HEK293 (cell line): ENCODE measurements around the gene SPRY1.
A peak's percentile ranks its signal among the peaks of the same experiment; 100 is the strongest.

Experiments used
- CTCF ChIA-PET: fragments of 350-600 bp; formaldehyde crosslinking; extraction: SDS; loops from one replicate; lab custom pipeline; 2021; ENCODE audit warnings: antibody characterized with exemption; lab: Yijun Ruan, JAX
- POLR2A ChIA-PET: fragments of 300-600 bp; formaldehyde crosslinking; extraction: SDS; loops from one replicate; lab custom pipeline; 2020; ENCODE audit warnings: antibody characterized with exemption, inconsistent platforms; lab: Yijun Ruan, JAX
- H3K27ac ChIP-seq: fragments of 200-500 bp; sonication (Bioruptor generic); 2 replicates; pipeline ENCODE4 v1.5.1; 2014; ENCODE audit warnings: low read depth, low read length, control low read depth, inconsistent platforms; ENCODE audit errors: extremely low read depth
- H3K36me3 ChIP-seq, 2 experiments: fragments of 200-500 bp in 1 of 2; sonication (Bioruptor generic) in 1 of 2; 1 replicate in 1 of 2; 2 replicates in 1 of 2; pipeline ENCODE4 v1.5.1; 2014 to 2017; ENCODE audit warnings: inconsistent platforms in 2 of 2, low read length in 2 of 2; ENCODE audit not compliant: control insufficient read depth in 2 of 2, insufficient read depth in 1 of 2
- H3K4me1 ChIP-seq: fragments of 200-500 bp; sonication (Bioruptor generic); 2 replicates; pipeline ENCODE4 v1.5.1; 2014; ENCODE audit warnings: mild to moderate bottlenecking, low read length, inconsistent platforms; ENCODE audit not compliant: control insufficient read depth, insufficient read depth
- H3K4me3 ChIP-seq: 2 replicates; pipeline ENCODE4 v1.5.1; 2011; ENCODE audit warnings: low read depth, mild to moderate bottlenecking, control low read depth, low read length, moderate library complexity
- H3K9me3 ChIP-seq: fragments of 200-500 bp; sonication (Bioruptor generic); 2 replicates; pipeline ENCODE4 v1.5.1; 2014; ENCODE audit warnings: low read depth, low read length, inconsistent platforms; ENCODE audit not compliant: control insufficient read depth, insufficient read depth
- EGR2 ChIP-seq: fragments of 450-650 bp; formaldehyde crosslinking; IDR thresholded peaks from 2 replicates; pipeline ENCODE4 v1.5.1; 2016; ENCODE audit warnings: low read depth, missing biosample characterization, missing genetic modification characterization
- GLIS2 ChIP-seq: fragments of 450-650 bp; formaldehyde crosslinking; IDR thresholded peaks from 2 replicates; pipeline ENCODE4 v1.5.1; 2016; ENCODE audit warnings: missing biosample characterization, missing genetic modification characterization
- HOXA7 ChIP-seq: sonication (generic); formaldehyde crosslinking; IDR thresholded peaks from 2 replicates; pipeline ENCODE4 v1.8.1; 2022; ENCODE audit warnings: missing genetic modification reagents, borderline replicate concordance
- MEIS1 ChIP-seq: sonication (generic); formaldehyde crosslinking; IDR thresholded peaks from 2 replicates; pipeline ENCODE4 v1.8.1; 2022; ENCODE audit warnings: missing genetic modification reagents, mild to moderate bottlenecking, borderline replicate concordance
- PATZ1 ChIP-seq: fragments of 450-650 bp; formaldehyde crosslinking; IDR thresholded peaks from 2 replicates; pipeline ENCODE4 v1.5.1; 2016; ENCODE audit warnings: missing biosample characterization, missing genetic modification characterization
- SETDB1 ChIP-seq: IDR thresholded peaks from one replicate; pipeline ENCODE4 v1.6.1; 2017; ENCODE audit warnings: mild to moderate bottlenecking, low read length, moderate library complexity, mixed read lengths; ENCODE audit not compliant: insufficient read length
- ZBTB20 ChIP-seq: fragments of 450-650 bp; formaldehyde crosslinking; IDR thresholded peaks from 2 replicates; pipeline ENCODE4 v1.5.1; 2016; ENCODE audit warnings: missing biosample characterization, missing genetic modification characterization
- ZBTB26 ChIP-seq: fragments of 450-650 bp; formaldehyde crosslinking; optimal IDR thresholded peaks from 2 replicates; pipeline ENCODE3; 2016; ENCODE audit warnings: missing biosample characterization, mild to moderate bottlenecking, missing genetic modification characterization
- ZBTB8A ChIP-seq: fragments of 450-650 bp; formaldehyde crosslinking; IDR thresholded peaks from 2 replicates; pipeline ENCODE4 v1.5.1; 2016; ENCODE audit warnings: missing biosample characterization, missing genetic modification characterization
- ZNF121 ChIP-seq: fragments of 450-650 bp; formaldehyde crosslinking; IDR thresholded peaks from 2 replicates; pipeline ENCODE4 v1.5.1; 2016; ENCODE audit warnings: missing biosample characterization, missing genetic modification characterization
- ZNF202 ChIP-seq: fragments of 450-650 bp; formaldehyde crosslinking; IDR thresholded peaks from 2 replicates; pipeline ENCODE4 v1.5.1; 2016; ENCODE audit warnings: missing biosample characterization, missing genetic modification characterization, borderline replicate concordance
- ZNF239 ChIP-seq: fragments of 450-650 bp; formaldehyde crosslinking; IDR thresholded peaks from 2 replicates; pipeline ENCODE4 v1.5.1; 2016; ENCODE audit warnings: missing biosample characterization, missing genetic modification characterization
- ZNF24 ChIP-seq: fragments of 450-650 bp; formaldehyde crosslinking; IDR thresholded peaks from 2 replicates; pipeline ENCODE4 v1.5.1; 2016; ENCODE audit warnings: missing biosample characterization, missing genetic modification characterization
- ZNF362 ChIP-seq: fragments of 450-650 bp; formaldehyde crosslinking; IDR thresholded peaks from 2 replicates; pipeline ENCODE4 v1.5.1; 2016; ENCODE audit warnings: missing biosample characterization, missing genetic modification characterization
- ZNF391 ChIP-seq: fragments of 450-650 bp; formaldehyde crosslinking; IDR thresholded peaks from 2 replicates; pipeline ENCODE4 v1.5.1; 2016; ENCODE audit warnings: low read depth, missing biosample characterization, missing genetic modification characterization, borderline replicate concordance
- ZNF518A ChIP-seq: fragments of 450-650 bp; formaldehyde crosslinking; conservative IDR thresholded peaks from 2 replicates; pipeline ENCODE4 v1.5.1; 2016; ENCODE audit warnings: low read depth, missing biosample characterization, missing genetic modification characterization
- ZNF677 ChIP-seq: fragments of 450-650 bp; IDR thresholded peaks from 2 replicates; pipeline ENCODE4 v1.5.0; 2018; ENCODE audit warnings: missing biosample characterization, mild to moderate bottlenecking, missing genetic modification characterization, moderate library complexity
- ZNF777 ChIP-seq: fragments of 450-650 bp; formaldehyde crosslinking; IDR thresholded peaks from 2 replicates; pipeline ENCODE4 v1.5.1; 2017; ENCODE audit warnings: missing biosample characterization, missing genetic modification characterization, borderline replicate concordance
- TF ChIP-seq, protein P1 (sequence below): fragments of 450-650 bp; formaldehyde crosslinking; IDR thresholded peaks from 2 replicates; pipeline ENCODE4 v1.5.1; 2016; ENCODE audit warnings: missing biosample characterization, missing genetic modification characterization

The SPRY1 gene

DNA sequence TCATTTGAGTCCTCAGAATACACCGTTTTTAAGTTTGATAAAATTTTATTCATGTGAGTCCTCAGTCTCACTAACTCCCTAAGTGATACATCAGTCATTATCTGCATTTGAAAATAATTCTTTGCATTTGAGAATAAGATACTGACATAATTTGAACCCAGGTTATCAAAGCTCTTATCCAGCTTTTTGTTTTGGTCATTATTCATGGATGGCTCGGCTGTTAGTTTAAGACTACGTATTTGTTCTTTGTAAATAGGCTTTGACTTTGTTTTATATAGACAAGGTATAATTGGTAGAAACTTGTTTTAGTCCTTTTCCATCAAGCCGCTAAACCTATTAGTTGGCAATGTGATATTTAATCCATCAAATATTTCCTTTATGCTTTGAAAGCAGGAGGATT lies 7.9 kb downstream of the SPRY1 start:
- ChIA-PET CTCF (interaction anchor here (0.9 kb wide), 1 partner anchor 9 kb away, joined by 3 read pairs; no protein-coding TSS in a partner anchor), POLR2A (no interaction called here)
- peaks cover 3% of the 10 kb centered on the region; the same call in 1 of the 2 replicates for H3K4me1 ChIP-seq
- no peak for TF ChIP-seq ZNF362 (tag by site-specific recombination)
- no peak for TF ChIP-seq EGR2 (tag by site-specific recombination)
- no peak for TF ChIP-seq HOXA7
- no peak for TF ChIP-seq ZNF24 (tag by site-specific recombination)
- TF ChIP-seq SETDB1, result peak; percentile 77
- TF ChIP-seq, all 188 proteins: peak for 1
- no peak overlapping the region for H3K27ac ChIP-seq
- no peaks in the 10 kb centered on the region for H3K9me3 ChIP-seq
- H3K4me3 ChIP-seq, result no peak overlapping the region
- H3K36me3 ChIP-seq, result peaks cover 6 to 31% of the 10 kb centered on the region in 2 experiments; a peak in 2 of 3 replicates

DNA sequence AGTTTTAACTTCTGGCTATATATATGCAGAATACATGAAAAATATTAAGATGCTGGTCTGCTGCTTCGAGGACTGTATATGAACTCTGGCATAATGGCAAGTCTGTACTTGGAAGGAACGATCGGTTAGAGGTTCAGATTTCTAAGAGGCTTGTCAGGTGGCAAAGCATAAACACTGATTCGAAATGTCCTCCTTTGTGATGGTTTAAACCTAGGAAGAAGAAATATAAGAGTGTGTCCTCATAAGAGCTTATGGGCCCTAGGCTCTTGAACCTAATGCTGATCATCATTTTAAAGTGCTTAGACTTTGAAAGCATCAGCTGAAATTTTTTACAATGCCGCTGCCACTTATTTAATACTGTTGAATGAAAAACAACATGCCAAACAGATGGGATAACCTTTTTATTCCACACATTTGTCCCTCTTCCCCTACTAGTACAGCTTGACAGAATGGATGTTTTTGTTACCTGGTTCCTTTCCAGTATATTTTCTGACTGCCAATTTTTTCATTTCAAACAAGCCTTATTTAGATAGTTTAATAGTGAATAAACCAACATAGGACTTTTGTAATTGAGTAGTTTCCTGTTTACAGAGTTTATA lies 8.8 kb downstream of the SPRY1 start:
- TF ChIP-seq ZNF202 (tag by site-specific recombination) (no peak), ZNF677 (tag by site-specific recombination) (no peak), ZNF239 (tag by site-specific recombination) (no peak), ZBTB26 (tag by site-specific recombination) (no peak), ZNF391 (tag by site-specific recombination) (no peak), MEIS1 (CRISPR knock-in tag) (no peak), ZBTB8A (tag by site-specific recombination) (no peak), GLIS2 (tag by site-specific recombination) (no peak), ZNF518A (tag by site-specific recombination) (no peak), ZNF777 (tag by site-specific recombination) (no peak), ZNF362 (tag by site-specific recombination) (no peak), PATZ1 (tag by site-specific recombination) (no peak), ZNF121 (tag by site-specific recombination) (no peak), ZBTB20 (tag by site-specific recombination) (no peak)
- TF ChIP-seq, protein P1, sequence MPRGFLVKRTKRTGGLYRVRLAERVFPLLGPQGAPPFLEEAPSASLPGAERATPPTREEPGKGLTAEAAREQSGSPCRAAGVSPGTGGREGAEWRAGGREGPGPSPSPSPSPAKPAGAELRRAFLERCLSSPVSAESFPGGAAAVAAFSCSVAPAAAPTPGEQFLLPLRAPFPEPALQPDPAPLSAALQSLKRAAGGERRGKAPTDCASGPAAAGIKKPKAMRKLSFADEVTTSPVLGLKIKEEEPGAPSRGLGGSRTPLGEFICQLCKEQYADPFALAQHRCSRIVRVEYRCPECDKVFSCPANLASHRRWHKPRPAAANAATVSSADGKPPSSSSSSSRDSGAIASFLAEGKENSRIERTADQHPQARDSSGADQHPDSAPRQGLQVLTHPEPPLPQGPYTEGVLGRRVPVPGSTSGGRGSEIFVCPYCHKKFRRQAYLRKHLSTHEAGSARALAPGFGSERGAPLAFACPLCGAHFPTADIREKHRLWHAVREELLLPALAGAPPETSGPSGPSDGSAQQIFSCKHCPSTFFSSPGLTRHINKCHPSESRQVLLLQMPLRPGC (tag by site-specific recombination), result no peak
- TF ChIP-seq, all 188 proteins: peak for 0
- Histone ChIP-seq H3K4me3 (no peak overlapping the region), H3K27ac (no peak overlapping the region), H3K4me1 (peaks cover 6% of the 10 kb centered on the region; the same call in 1 of the 2 replicates), H3K36me3 (peaks cover 6 to 31% of the 10 kb centered on the region in 2 experiments; a peak in 2 of 3 replicates), H3K9me3 (no peaks in the 10 kb centered on the region)
- ChIA-PET CTCF (interaction anchor here (1.6 kb wide), 1 partner anchor 256 kb away, joined by 5 read pairs; no protein-coding TSS in a partner anchor), POLR2A (no interaction called here)
